GM12878 (cell line): ENCODE results near the gene MRPL28. TPM values are rescaled to one million over a fixed set of nuclear protein-coding genes. Genes with fewer than 3 reads are reported as not detected.
A peak's percentile ranks its signal among the peaks of the same experiment; 100 is the strongest.

Experiments
- ATAC-seq: fragments of 200-7000 bp; cut with Tn5 transposase; 3 replicates; pipeline ENCODE4 v1.9.1; 2020; ENCODE audit warnings: mild to moderate bottlenecking, moderate library complexity
- BruUV-seq: library from RNA; stranded (reverse); fragments of 400-500 nt; replicated peaks from 2 replicates; lab custom pipeline; 2021; lab: Mats Ljungman, UMichigan
- CTCF ChIA-PET: fragments of 300-600 bp; sonication (Branson Sonifier 250); formaldehyde crosslinking; extraction: SDS; loops from one replicate; lab custom pipeline; 2021; ENCODE audit warnings: inconsistent platforms; lab: Yijun Ruan, JAX
- POLR2A ChIA-PET: fragments of 350-600 bp; formaldehyde crosslinking; extraction: SDS; loops from one replicate; lab custom pipeline; 2021; ENCODE audit warnings: inconsistent platforms; lab: Charles Lee
- RAD21 ChIA-PET: fragments of 300-600 bp; sonication (Branson Sonifier 250); formaldehyde crosslinking; loops from one replicate; lab custom pipeline; 2023; ENCODE audit warnings: antibody characterized with exemption; ENCODE audit not compliant: unreplicated experiment; lab: Charles Lee
- SMC1A ChIA-PET: fragments of 300-600 bp; sonication (Branson Sonifier 250); formaldehyde crosslinking; loops from one replicate; lab custom pipeline; 2023; ENCODE audit not compliant: unreplicated experiment, uncharacterized antibody; lab: Charles Lee
- DNase-seq: peaks from one replicate; pipeline ENCODE4 v3.0.0-alpha.2; 2011; ENCODE audit warnings: low read depth, low spot score
- FAIRE-seq: peaks from 3 replicates; lab custom pipeline; 2011; peaks lifted over from hg19 to GRCh38; lab: Jason Lieb, UNC
- H2AFZ ChIP-seq: 2 replicates; pipeline ENCODE4 v1.6.0; 2011; ENCODE audit warnings: low read depth, low read length, control low read depth; ENCODE audit not compliant: control insufficient read depth
- H3K27ac ChIP-seq: 2 replicates; pipeline ENCODE4 v1.5.1; 2011; ENCODE audit warnings: control low read depth; ENCODE audit not compliant: control insufficient read depth, insufficient read depth
- H3K27me3 ChIP-seq, 2 experiments: replicated peaks in 1 of 2; 2 replicates each; pipeline versions ENCODE4 v1.6.0 to v1.6.1; 2011; ENCODE audit warnings: low read length in 1 of 2; ENCODE audit not compliant: control insufficient read depth in 2 of 2, insufficient read depth in 2 of 2
- H3K36me3 ChIP-seq, 2 experiments: 2 replicates each; pipeline ENCODE4 v1.5.1; 2011; ENCODE audit warnings: low read length in 1 of 2; ENCODE audit not compliant: control insufficient read depth in 2 of 2, insufficient read depth in 2 of 2
- H3K4me1 ChIP-seq: 2 replicates; pipeline ENCODE4 v1.6.1; 2011; ENCODE audit warnings: mild to moderate bottlenecking, low read length, moderate library complexity, mixed read lengths; ENCODE audit not compliant: control insufficient read depth, insufficient read depth
- H3K4me2 ChIP-seq: 2 replicates; pipeline ENCODE4 v1.6.0; 2011; ENCODE audit warnings: control low read depth; ENCODE audit not compliant: control insufficient read depth, insufficient read depth
- H3K4me3 ChIP-seq: fragments of 200-600 bp; sonication (generic); 2 replicates; pipeline ENCODE4 v1.5.1; 2016
- H3K79me2 ChIP-seq: 2 replicates; pipeline ENCODE4 v1.6.0; 2011; ENCODE audit warnings: low read length; ENCODE audit not compliant: control insufficient read depth, insufficient read depth
- H3K9ac ChIP-seq: 2 replicates; pipeline ENCODE4 v1.8.0; 2011; ENCODE audit warnings: low read length, control low read depth, mixed read lengths; ENCODE audit not compliant: control insufficient read depth, insufficient read depth
- H3K9me3 ChIP-seq: replicated peaks from 3 replicates; pipeline ENCODE4 v1.5.1; 2011; ENCODE audit warnings: mild to moderate bottlenecking, low read length; ENCODE audit not compliant: control insufficient read depth, insufficient read depth
- H4K20me1 ChIP-seq: 2 replicates; pipeline ENCODE4 v1.6.0; 2011; ENCODE audit not compliant: control insufficient read depth, insufficient read depth
- BMI1 ChIP-seq: fragments of 450-650 bp; IDR thresholded peaks from 2 replicates; pipeline ENCODE4 v1.6.1; 2016; ENCODE audit warnings: mild to moderate bottlenecking, moderate library complexity, borderline replicate concordance
- ETV6 ChIP-seq, 2 experiments: fragments of 450-650 bp in 1 of 2; IDR thresholded peaks in 1 of 2; conservative IDR thresholded peaks in 1 of 2; 2 replicates each; pipeline ENCODE4 v1.6.1; 2014; ENCODE audit warnings: antibody characterized with exemption in 1 of 2, borderline replicate concordance in 1 of 2, low read depth in 1 of 2, mild to moderate bottlenecking in 1 of 2, moderate library complexity in 1 of 2
- EZH2 ChIP-seq: IDR thresholded peaks from 2 replicates; pipeline ENCODE4 v1.6.1; 2012; ENCODE audit warnings: low read depth, mild to moderate bottlenecking, control low read depth, inconsistent platforms, low read length, borderline replicate concordance; ENCODE audit not compliant: control insufficient read depth
- FOXK2 ChIP-seq: fragments of 450-650 bp; IDR thresholded peaks from 2 replicates; pipeline ENCODE4 v1.6.1; 2017; ENCODE audit warnings: mild to moderate bottlenecking, moderate library complexity
- IKZF1 ChIP-seq: fragments of 450-650 bp; conservative IDR thresholded peaks from 2 replicates; pipeline ENCODE4 v1.6.1; 2017; ENCODE audit warnings: antibody characterized with exemption, mild to moderate bottlenecking
- JUNB ChIP-seq: IDR thresholded peaks from 2 replicates; pipeline ENCODE4 v1.6.1; 2016; ENCODE audit warnings: antibody characterized with exemption, mild to moderate bottlenecking
- KDM1A ChIP-seq: fragments of 200-600 bp; sonication (generic); IDR thresholded peaks from 2 replicates; pipeline ENCODE4 v1.6.1; 2016; ENCODE audit warnings: borderline replicate concordance
- POLR2A ChIP-seq: IDR thresholded peaks from 2 replicates; pipeline ENCODE4 v1.6.1; 2011; ENCODE audit warnings: low read depth, mild to moderate bottlenecking, low read length
- POLR2AphosphoS2 ChIP-seq: IDR thresholded peaks from 2 replicates; pipeline ENCODE4 v1.6.1; 2011; ENCODE audit warnings: low read depth, mild to moderate bottlenecking, low read length, improper control_type of control experiment, moderate library complexity
- RAD51 ChIP-seq: fragments of 450-650 bp; IDR thresholded peaks from 2 replicates; pipeline ENCODE4 v1.6.1; 2016; ENCODE audit warnings: moderate library complexity, mild to moderate bottlenecking, inconsistent platforms
- SUZ12 ChIP-seq: fragments of 200-600 bp; sonication (generic); IDR thresholded peaks from one replicate; pipeline ENCODE4 v1.6.1; 2018; ENCODE audit warnings: antibody characterized with exemption, mild to moderate bottlenecking; ENCODE audit not compliant: unreplicated experiment
- YBX1 ChIP-seq: fragments of 450-650 bp; IDR thresholded peaks from 2 replicates; pipeline ENCODE4 v1.6.1; 2016; ENCODE audit warnings: antibody characterized with exemption
- ZNF207 ChIP-seq: fragments of 450-650 bp; IDR thresholded peaks from 2 replicates; pipeline ENCODE4 v1.6.1; 2014; ENCODE audit warnings: antibody characterized with exemption, mild to moderate bottlenecking, borderline replicate concordance
- WGBS: methylation state at CpG from one replicate; pipeline ENCODE4 v1.1.6; 2016; ENCODE audit warnings: low lambda C conversion rate; ENCODE audit not compliant: insufficient replicate concordance, insufficient coverage; ENCODE audit errors: missing lambda C conversion rate; 5-methylcytosine and 5-hydroxymethylcytosine counted together
- in situ Hi-C: fragments of 300-500 bp; cut with MboI; formaldehyde crosslinking; loops from 9 replicates; pipeline ENCODE4 v1.14.3; 2018; ENCODE audit warnings: mixed read lengths
- intact Hi-C: fragments of 100-400 bp; cut with micrococcal nuclease; formaldehyde crosslinking; loops from one replicate; pipeline ENCODE4 v1.14.2; 2022; ENCODE audit not compliant: unreplicated experiment
- polyA plus RNA-seq, 11 experiments: library from polyadenylated mRNA; depleted of rRNA in 4 of 11; unstranded in 6 of 11; stranded (reverse) in 5 of 11; fragments of >200 nt; fragmentation: Nextera tagmentation in 4 of 11; fragmentation: Illumina TruSeq in 1 of 11; extraction: Ambion mirVana in 4 of 11; extraction: Trizol in 1 of 11; gene quantifications; 1 replicate in 1 of 11; 2 replicates in 10 of 11; pipeline versions ENCODE4 v1.2.1 to v1.2.3, GENCODE V29; 2011 to 2016; ENCODE audit warnings: inconsistent platforms in 2 of 11, missing spikeins in 2 of 11, low read depth in 1 of 11
- total RNA-seq, 4 experiments: library from RNA; depleted of rRNA in 3 of 4; stranded (reverse); fragments of >200 nt in 3 of 4; fragmentation: Illumina TruSeq in 1 of 4; extraction: Trizol in 1 of 4; gene quantifications; 2 replicates each; pipeline versions ENCODE4 v1.2.1 to v1.2.3, GENCODE V29; 2013 to 2021
- TF ChIP-seq, protein P1 (sequence below): IDR thresholded peaks from 2 replicates; pipeline ENCODE4 v1.6.1; 2011; ENCODE audit warnings: borderline replicate concordance, low read depth, mild to moderate bottlenecking, moderate library complexity, low read length; ENCODE audit not compliant: insufficient read depth, poor library complexity, severe bottlenecking
- TF ChIP-seq, protein P2 (sequence below): IDR thresholded peaks from 2 replicates; pipeline ENCODE4 v1.6.1; 2012; ENCODE audit warnings: mild to moderate bottlenecking, low read depth, low read length

The MRPL28 gene
- total and polyA plus RNA-seq, 10 of the 15 experiments (the other 5 are each of a cell fraction or from before 2014, with no cell fraction given): 1.6 to 185 (median 110) TPM

DNA sequence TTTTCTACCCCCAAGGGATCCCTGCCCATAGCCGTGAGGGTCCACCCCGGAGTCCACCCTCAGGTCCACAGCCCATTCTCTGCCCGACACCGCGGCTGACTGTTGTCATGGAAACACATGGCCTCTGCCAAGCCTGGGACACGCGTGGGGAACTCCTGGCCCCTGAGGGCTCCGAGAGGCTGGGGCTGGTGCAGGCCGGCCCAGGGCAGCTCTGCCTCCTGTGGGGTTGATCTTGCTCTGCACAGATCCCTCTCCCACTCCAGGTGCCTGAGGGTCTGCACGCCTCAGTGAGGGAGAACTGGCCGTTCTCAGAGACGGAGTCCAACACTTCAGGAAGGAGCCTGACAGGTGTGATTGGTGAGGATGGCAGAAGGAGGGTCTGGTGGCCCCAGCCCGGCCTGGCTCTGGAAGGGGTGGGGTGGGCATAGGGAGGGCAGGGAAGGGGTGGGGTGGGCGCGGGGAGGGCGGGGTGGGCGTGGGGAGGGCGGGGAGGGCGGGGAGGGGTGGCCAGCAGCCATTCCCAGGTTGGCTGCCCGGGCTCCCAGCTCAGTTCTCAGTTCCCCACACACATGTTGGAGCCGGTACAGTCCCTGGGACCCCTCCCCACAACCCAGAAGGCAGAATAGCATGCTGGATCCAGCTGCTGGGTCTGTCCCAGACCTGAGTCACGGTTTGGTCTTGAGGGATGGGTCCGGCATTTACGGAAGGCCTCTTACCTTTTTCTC lies 6.4 kb downstream of the MRPL28 start:
- H2AFZ ChIP-seq: no peak overlapping the region
- H3K4me2 ChIP-seq: no peak overlapping the region
- peak; percentile 9; the same call in 1 of the 3 replicates for ATAC-seq
- H3K4me1 ChIP-seq: no peaks in the 10 kb centered on the region
- no peak overlapping the region for H3K27ac ChIP-seq
- no peaks in the 10 kb centered on the region for H4K20me1 ChIP-seq
- H3K79me2 ChIP-seq: no peaks in the 10 kb centered on the region
- TF ChIP-seq POLR2A (peak; percentile 44), YBX1 (no peak), BMI1 (peak; percentile 67), POLR2AphosphoS2 (no peak), RAD51 (no peak), KDM1A (no peak), FOXK2 (no peak), ETV6 (conservative IDR thresholded peaks at IDR 0.05 in 1 of 2, IDR thresholded peaks at IDR 0.05 in 1 of 2; ENCODE audit: borderline replicate concordance in 1 of 2, low read depth in 1 of 2) (no peak), EZH2 (no peak), SUZ12 (no peak), ZNF207 (no peak), JUNB (no peak), IKZF1 (no peak)
- TF ChIP-seq, protein P1, sequence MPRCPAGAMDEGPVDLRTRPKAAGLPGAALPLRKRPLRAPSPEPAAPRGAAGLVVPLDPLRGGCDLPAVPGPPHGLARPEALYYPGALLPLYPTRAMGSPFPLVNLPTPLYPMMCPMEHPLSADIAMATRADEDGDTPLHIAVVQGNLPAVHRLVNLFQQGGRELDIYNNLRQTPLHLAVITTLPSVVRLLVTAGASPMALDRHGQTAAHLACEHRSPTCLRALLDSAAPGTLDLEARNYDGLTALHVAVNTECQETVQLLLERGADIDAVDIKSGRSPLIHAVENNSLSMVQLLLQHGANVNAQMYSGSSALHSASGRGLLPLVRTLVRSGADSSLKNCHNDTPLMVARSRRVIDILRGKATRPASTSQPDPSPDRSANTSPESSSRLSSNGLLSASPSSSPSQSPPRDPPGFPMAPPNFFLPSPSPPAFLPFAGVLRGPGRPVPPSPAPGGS: no peak
- TF ChIP-seq, protein P2, sequence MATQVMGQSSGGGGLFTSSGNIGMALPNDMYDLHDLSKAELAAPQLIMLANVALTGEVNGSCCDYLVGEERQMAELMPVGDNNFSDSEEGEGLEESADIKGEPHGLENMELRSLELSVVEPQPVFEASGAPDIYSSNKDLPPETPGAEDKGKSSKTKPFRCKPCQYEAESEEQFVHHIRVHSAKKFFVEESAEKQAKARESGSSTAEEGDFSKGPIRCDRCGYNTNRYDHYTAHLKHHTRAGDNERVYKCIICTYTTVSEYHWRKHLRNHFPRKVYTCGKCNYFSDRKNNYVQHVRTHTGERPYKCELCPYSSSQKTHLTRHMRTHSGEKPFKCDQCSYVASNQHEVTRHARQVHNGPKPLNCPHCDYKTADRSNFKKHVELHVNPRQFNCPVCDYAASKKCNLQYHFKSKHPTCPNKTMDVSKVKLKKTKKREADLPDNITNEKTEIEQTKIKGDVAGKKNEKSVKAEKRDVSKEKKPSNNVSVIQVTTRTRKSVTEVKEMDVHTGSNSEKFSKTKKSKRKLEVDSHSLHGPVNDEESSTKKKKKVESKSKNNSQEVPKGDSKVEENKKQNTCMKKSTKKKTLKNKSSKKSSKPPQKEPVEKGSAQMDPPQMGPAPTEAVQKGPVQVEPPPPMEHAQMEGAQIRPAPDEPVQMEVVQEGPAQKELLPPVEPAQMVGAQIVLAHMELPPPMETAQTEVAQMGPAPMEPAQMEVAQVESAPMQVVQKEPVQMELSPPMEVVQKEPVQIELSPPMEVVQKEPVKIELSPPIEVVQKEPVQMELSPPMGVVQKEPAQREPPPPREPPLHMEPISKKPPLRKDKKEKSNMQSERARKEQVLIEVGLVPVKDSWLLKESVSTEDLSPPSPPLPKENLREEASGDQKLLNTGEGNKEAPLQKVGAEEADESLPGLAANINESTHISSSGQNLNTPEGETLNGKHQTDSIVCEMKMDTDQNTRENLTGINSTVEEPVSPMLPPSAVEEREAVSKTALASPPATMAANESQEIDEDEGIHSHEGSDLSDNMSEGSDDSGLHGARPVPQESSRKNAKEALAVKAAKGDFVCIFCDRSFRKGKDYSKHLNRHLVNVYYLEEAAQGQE: no peak
- TF ChIP-seq, all 136 proteins: peak for 2
- ChIA-PET CTCF (interaction anchor here (0.7 to 2.5 kb wide), 3 partner anchors 154 to 298 kb away, joined by 3 to 5 read pairs (median 3); no protein-coding TSS in a partner anchor), SMC1A (no interaction called here), RAD21 (interaction anchor here (1.2 kb wide), 1 partner anchor 257 kb away, joined by 4 read pairs; no protein-coding TSS in a partner anchor), POLR2A (no interaction called here)
- FAIRE-seq (no peak), DNase-seq (no peak)
- 29% methylated on average over 14 of the region's 24 CpGs for WGBS
- Histone ChIP-seq H3K27me3 (no peaks in the 10 kb centered on the region), H3K9ac (no peak overlapping the region), H3K36me3 (peaks cover 5 to 14% of the 10 kb centered on the region in 2 experiments; a peak in 3 of 4 replicates), H3K9me3 (no peaks in the 10 kb centered on the region), H3K4me3 (no peak overlapping the region)
- in situ Hi-C loops: no loop called here
- BruUV-seq: no TSS peak
- intact Hi-C loops: loop anchor here (2.0 kb wide), 1 partner anchor 257 kb away; no protein-coding TSS in a partner anchor
